ENCODE measurements around the gene MYO16.
"Not testable (repeated sequence)": the region's sequence is repeated elsewhere in the genome, so short reads cannot be mapped to it uniquely, and the experiment has no call there.

MYO16 gene

GRCh38 chr13:108981407-108981806 lies 352.0 kb downstream of the MYO16 start:
- no peak for DNase-seq (ENCODE audit: low spot score)

GRCh38 chr13:108983273-108983672 lies 353.9 kb downstream of the MYO16 start:
- DNase-seq (ENCODE audit: low spot score): no peak

- DNase-seq (ENCODE audit: low spot score): no peak
Measured at GRCh38 chr13:108984251-108984920, 355.0 kb downstream of the MYO16 start.

DNA sequence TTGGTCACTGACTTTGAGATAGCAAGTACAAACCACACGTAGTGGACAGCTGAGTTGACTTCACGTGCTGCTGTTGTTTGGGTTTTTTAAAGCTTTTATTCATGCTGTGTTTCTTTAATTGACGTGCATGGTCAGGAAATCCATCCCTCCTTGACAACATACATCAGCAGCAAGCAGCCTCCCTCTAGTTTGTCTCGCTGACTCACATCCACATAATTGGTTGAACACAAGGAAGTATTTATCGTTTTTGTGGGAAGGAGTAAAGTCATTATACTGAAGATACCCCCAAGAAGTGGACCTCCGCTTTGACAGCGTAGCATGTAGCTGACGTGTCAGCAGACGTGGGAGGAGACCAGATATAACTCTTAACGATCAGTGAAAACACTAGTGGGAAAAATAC lies 355.8 kb downstream of the MYO16 start:
- no peak for DNase-seq (ENCODE audit: low spot score)

DNA sequence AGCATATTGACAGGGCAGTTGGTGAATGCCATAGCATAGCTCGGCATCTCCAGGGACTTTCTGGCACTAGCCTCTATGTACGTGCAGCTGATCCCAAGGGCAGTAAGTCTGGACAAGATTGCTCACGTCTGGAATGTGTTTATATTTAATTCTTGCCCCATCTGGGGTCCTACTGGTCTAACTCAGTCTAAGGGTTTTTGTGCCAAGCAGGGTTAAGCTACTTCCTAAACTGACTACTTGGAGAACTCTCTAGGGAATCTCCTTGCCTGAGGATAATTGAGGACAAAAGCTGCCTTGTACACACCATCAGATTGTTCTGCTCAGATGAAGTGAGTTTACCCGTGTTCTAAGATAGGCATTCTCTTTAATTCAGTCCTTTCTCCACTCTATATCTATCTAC lies 358.1 kb downstream of the MYO16 start:
- no peak for DNase-seq (ENCODE audit: low spot score)

- DNase-seq (ENCODE audit: low spot score): no peak
Measured at GRCh38 chr13:108987944-108988343, 358.5 kb downstream of the MYO16 start.

DNA sequence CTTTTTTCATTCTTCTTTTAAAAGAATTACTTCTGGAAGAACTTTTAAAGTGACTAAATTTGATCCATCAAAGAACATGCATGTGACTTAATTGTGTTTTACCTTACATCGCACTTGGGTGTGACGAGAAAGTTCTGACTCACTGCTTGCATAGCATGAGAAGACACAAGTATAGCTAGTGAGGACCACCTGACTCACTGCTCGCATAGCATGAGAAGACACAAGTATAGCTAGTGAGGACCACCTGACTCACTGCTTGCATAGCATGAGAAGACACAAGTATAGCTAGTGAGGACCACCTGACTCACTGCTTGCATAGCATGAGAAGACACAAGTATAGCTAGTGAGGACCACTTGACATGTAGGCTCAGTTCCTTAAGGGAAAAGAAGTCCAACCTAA lies 362.0 kb downstream of the MYO16 start:
- not testable (repeated sequence) for DNase-seq (ENCODE audit: low spot score)

GRCh38 chr13:108993346-108993745 lies 363.9 kb downstream of the MYO16 start:
- no peak for DNase-seq (ENCODE audit: low spot score)

- no peak for DNase-seq (ENCODE audit: low spot score)
Measured at GRCh38 chr13:108996430-108996829, 367.0 kb downstream of the MYO16 start.

DNA sequence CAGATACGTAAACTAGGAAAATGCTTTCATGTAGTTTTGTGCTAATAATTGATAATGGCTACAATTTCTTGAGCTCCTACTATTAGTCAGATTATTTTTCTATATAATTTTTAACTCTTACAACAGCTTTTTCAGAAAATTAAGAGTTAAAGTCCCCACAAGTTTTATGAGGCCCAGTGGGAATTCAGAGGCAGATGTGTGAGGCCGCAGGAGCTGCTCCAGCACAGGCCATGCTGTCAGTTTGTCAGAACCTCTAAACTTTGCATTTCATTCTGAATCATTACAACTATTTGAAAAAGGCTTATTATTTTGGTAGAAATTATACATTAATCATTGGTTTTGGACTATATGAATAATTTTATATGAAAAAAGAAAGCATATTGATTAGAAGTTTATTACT lies 370.8 kb downstream of the MYO16 start:
- no peak for DNase-seq (ENCODE audit: low spot score)

- DNase-seq (ENCODE audit: low spot score): no peak
Measured at GRCh38 chr13:109002934-109003333, 373.5 kb downstream of the MYO16 start.

GRCh38 chr13:109007946-109008345 lies 378.5 kb downstream of the MYO16 start:
- DNase-seq (ENCODE audit: low spot score): no peak

DNA sequence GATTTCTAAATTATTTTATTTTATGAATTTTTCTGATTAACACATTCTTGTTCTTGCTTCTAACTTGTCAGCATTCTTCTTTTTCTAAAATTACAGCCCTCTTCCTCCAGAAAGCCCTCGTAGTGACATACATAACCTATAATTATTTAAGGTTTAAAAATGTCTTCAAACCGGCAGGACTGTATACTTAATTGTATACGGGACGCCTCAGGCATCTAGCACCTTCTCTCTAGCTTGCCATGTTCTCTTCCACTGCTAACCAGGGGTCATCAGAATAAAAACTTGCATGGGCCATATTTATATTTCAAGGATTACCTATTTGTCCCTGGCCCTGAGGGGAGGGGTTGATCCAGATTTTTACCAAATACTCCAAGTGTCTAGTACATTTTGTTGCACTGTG lies 380.3 kb downstream of the MYO16 start:
- DNase-seq (ENCODE audit: low spot score): no peak

DNA sequence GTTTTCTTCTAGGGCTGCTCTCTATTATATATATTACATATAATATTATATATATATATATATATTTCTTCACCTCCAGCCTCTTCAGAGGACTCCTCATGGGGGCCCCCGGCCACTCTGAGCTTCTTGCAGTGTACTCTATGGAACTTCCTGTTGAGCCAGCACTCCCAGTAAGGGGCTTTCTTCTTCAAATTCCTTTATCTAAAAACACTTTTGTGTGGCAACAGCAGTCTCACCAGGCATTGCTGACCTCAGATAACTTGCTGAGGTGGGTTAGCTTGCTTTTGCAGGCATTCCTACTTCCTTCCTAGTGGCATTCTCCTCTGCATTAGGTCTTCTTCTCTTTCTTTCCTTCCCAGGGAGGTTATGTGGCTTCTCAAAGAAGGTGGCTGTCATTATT lies 381.5 kb downstream of the MYO16 start:
- DNase-seq (ENCODE audit: low spot score): no peak

DNA sequence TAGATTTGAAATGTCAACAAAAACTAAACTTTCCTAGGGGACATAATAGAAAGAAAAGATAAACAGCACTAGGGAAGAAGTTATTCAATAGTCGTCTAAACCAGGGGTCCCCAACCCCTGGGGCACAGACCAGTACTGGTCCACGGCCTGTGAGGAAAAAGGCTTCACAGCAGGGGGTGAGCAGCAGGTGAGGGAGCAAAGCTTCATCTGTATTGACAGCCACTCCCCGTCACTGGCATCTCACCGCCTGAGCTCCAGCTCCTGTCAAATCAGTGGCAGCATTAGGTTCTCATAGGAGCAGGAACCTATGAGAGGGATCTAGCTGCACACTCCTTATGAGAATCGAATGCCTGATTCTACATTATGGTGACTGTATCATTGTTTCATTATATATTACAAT lies 382.7 kb downstream of the MYO16 start:
- DNase-seq (ENCODE audit: low spot score): no peak

- DNase-seq (ENCODE audit: low spot score): no peak
Measured at GRCh38 chr13:109021558-109021957, 392.1 kb downstream of the MYO16 start.

GRCh38 chr13:109024611-109025010 lies 395.2 kb downstream of the MYO16 start:
- DNase-seq (ENCODE audit: low spot score): no peak

GRCh38 chr13:109026266-109026665 lies 396.9 kb downstream of the MYO16 start:
- DNase-seq (ENCODE audit: low spot score): no peak

GRCh38 chr13:109028624-109029023 lies 399.2 kb downstream of the MYO16 start:
- no peak for DNase-seq (ENCODE audit: low spot score)

GRCh38 chr13:109033090-109033489 lies 403.7 kb downstream of the MYO16 start:
- no peak for DNase-seq (ENCODE audit: low spot score)

- no peak for DNase-seq (ENCODE audit: low spot score)
Measured at GRCh38 chr13:109036078-109036780, 406.8 kb downstream of the MYO16 start.

DNA sequence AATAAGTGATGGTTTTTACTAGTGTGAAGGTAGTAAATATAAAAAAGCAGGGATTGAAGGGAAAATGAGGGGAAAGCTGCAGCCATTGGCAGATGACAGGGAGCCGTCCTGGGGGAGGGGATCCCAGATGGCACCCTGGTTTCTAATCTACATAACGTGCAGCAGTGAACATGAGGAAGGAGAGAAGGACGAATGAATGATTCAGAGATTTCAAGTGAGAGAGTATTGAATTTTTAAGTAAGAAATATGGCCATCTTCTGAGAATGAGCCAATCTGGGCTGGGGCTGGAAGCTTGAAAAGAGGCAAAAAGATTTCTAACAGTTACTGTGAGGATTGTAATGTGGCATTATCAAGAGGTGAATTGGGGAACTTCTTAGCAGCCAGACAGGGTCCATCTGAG lies 414.2 kb downstream of the MYO16 start:
- no peak for DNase-seq (ENCODE audit: low spot score)

- DNase-seq (ENCODE audit: low spot score): no peak
Measured at GRCh38 chr13:109055850-109056249, 426.4 kb downstream of the MYO16 start.

GRCh38 chr13:109058087-109058486 lies 428.7 kb downstream of the MYO16 start:
- no peak for DNase-seq (ENCODE audit: low spot score)
